Stimulated activated CD4-positive, alpha-beta T cell treated with anti-CD3 and anti-CD28 coated beads, TNF-alpha, amount 100 ng/mL, for 24 hours (primary cell): ENCODE data around the gene WNT3A.

Source experiments
- DNase-seq, 3 experiments: peaks; one replicate each; pipeline ENCODE4 v3.0.0-alpha.2; 2020; ENCODE audit warnings: low read depth in 3 of 3

The WNT3A gene

DNA sequence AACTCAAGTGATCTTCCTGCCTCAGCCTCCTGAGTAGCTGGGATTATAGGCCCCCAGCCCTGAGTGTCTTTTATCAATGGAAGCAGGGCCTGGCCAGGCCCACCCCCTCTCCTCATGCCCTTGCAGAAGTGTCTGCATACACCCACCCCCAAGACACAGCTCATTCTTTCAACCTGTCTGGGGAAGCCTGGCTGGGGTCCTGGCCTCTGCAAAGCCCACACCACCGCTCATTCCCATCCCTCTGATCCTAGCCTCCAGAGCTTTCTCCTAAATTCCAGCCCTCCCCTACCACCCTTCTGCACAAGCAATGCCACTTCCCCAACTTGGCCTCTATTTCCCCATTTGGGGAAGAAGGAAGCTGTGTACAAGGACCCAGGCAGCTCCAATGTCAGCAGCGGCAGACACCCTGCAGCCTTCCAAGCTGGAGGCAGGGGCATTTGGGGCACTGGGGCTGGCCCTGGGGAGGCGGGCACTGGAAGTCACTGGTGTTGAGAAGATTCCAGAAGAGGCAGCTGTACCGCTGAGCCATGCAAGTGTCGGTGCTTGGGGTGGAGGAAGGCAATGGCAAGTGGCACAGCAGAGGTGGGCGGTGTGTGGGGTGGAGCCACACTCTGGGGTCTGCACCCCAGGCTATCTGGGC is 42.0 kb downstream of the WNT3A start:
- DNase-seq = no peak

DNA sequence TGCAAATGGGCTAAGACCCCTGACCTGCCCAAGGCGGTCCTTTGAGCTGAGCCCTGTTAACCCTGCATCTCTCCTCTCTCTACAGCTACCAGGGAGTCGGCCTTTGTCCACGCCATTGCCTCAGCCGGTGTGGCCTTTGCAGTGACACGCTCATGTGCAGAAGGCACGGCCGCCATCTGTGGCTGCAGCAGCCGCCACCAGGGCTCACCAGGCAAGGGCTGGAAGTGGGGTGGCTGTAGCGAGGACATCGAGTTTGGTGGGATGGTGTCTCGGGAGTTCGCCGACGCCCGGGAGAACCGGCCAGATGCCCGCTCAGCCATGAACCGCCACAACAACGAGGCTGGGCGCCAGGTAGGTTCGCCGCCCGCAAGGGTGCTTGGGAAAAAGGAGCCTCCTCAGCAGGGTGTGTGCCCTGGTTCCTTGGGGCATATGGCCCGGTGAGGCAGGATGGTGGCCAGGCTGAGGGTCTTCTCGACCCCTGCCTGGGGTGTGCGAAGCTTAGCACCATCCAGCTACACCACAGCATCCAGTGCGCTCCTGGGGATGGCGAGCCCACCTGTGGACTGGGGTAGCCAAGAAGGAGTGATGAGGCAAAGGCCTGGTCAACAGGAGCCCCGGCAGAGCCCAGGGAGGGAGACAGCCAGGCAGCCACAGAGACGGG is 43.9 kb downstream of the WNT3A start:
- no peak for DNase-seq

DNA sequence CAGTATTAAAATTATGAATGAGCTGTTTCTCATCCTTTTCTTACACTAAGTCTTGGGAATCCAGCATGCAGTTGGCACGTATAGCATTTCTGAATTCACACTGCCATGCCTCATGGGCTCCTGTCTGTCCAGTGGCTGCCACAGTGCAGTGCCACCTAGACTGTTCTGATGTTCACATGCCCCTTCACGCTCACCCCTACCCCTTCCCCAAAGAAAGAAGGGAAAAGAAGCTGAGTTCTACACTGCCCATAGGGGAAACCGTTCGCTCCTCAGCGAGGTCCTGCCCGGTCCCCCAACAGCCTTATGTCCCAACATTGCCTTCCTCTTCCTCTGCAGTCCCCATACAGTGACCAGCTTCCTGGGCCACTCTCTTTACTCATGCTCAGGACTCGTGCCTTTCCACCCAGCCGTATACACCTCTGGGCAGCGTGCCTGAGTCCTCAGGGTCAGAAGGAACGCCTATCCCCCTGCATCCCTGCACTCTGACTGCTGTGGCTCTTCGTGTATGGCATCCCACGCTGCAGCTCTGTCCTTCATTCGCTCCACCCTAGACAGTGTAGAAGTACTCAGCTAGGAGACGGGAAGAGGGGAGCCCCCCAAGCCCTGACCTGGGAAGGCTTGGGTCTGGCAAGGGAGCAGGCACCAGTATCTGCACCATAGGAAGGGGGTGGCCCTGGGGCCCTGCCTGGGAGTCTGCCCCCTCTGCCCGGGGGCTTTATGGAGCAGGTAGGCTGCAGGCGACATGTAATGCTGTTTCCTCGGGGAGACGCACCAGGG is 51.6 kb downstream of the WNT3A start:
- DNase-seq = no peak

DNA sequence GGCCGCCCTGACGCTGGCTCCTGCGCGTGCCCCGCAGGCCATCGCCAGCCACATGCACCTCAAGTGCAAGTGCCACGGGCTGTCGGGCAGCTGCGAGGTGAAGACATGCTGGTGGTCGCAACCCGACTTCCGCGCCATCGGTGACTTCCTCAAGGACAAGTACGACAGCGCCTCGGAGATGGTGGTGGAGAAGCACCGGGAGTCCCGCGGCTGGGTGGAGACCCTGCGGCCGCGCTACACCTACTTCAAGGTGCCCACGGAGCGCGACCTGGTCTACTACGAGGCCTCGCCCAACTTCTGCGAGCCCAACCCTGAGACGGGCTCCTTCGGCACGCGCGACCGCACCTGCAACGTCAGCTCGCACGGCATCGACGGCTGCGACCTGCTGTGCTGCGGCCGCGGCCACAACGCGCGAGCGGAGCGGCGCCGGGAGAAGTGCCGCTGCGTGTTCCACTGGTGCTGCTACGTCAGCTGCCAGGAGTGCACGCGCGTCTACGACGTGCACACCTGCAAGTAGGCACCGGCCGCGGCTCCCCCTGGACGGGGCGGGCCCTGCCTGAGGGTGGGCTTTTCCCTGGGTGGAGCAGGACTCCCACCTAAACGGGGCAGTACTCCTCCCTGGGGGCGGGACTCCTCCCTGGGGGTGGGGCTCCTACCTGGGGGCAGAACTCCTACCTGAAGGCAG is 52.3 kb downstream of the WNT3A start:
- peak in 1 of 3 experiments; percentile 31 for DNase-seq

DNA sequence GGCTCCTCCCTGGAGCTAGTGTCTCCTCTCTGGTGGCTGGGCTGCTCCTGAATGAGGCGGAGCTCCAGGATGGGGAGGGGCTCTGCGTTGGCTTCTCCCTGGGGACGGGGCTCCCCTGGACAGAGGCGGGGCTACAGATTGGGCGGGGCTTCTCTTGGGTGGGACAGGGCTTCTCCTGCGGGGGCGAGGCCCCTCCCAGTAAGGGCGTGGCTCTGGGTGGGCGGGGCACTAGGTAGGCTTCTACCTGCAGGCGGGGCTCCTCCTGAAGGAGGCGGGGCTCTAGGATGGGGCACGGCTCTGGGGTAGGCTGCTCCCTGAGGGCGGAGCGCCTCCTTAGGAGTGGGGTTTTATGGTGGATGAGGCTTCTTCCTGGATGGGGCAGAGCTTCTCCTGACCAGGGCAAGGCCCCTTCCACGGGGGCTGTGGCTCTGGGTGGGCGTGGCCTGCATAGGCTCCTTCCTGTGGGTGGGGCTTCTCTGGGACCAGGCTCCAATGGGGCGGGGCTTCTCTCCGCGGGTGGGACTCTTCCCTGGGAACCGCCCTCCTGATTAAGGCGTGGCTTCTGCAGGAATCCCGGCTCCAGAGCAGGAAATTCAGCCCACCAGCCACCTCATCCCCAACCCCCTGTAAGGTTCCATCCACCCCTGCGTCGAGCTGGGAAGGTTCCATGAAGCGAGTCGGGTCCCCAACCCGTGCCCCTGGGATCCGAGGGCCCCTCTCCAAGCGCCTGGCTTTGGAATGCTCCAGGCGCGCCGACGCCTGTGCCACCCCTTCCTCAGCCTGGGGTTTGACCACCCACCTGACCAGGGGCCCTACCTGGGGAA is 53.0 kb downstream of the WNT3A start:
- peak in 1 of 3 experiments; percentile 75 for DNase-seq

DNA sequence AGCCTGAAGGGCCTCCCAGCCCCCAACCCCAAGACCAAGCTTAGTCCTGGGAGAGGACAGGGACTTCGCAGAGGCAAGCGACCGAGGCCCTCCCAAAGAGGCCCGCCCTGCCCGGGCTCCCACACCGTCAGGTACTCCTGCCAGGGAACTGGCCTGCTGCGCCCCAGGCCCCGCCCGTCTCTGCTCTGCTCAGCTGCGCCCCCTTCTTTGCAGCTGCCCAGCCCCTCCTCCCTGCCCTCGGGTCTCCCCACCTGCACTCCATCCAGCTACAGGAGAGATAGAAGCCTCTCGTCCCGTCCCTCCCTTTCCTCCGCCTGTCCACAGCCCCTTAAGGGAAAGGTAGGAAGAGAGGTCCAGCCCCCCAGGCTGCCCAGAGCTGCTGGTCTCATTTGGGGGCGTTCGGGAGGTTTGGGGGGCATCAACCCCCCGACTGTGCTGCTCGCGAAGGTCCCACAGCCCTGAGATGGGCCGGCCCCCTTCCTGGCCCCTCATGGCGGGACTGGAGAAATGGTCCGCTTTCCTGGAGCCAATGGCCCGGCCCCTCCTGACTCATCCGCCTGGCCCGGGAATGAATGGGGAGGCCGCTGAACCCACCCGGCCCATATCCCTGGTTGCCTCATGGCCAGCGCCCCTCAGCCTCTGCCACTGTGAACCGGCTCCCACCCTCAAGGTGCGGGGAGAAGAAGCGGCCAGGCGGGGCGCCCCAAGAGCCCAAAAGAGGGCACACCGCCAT is 53.8 kb downstream of the WNT3A start:
- DNase-seq = no peak

DNA sequence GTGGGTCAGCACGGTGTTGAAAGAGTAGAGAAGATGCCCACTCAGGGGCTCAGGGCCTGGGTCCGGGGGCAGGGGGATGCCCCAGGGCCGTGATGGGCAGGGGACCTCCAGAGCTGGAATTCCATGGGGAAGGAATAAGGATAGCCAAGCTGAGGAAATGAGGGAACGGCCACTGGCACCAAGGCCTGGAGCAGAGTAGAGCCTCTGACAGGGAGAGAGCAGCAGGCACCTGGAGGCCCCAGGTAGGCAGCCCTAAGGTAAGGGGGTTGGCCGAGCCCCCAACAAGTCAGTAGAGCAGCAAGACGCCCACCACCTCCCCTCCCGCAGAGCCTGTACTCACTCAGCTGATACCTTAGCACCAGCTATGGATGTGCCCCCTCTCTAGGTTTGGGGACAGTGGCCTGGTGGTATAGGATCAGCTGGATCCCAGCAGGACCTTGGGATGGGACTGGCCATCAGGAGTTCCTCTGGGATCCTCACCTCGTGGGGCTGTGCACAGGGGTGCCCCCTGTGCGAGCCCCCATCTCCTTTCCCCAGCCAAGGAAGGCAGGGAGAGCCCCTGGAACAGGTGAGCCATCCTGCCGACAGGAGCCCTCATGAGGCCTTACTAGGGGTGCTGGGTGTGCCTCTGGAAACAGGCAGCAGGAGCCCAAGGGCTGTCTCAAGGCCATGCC is 54.8 kb downstream of the WNT3A start:
- no peak for DNase-seq

DNA sequence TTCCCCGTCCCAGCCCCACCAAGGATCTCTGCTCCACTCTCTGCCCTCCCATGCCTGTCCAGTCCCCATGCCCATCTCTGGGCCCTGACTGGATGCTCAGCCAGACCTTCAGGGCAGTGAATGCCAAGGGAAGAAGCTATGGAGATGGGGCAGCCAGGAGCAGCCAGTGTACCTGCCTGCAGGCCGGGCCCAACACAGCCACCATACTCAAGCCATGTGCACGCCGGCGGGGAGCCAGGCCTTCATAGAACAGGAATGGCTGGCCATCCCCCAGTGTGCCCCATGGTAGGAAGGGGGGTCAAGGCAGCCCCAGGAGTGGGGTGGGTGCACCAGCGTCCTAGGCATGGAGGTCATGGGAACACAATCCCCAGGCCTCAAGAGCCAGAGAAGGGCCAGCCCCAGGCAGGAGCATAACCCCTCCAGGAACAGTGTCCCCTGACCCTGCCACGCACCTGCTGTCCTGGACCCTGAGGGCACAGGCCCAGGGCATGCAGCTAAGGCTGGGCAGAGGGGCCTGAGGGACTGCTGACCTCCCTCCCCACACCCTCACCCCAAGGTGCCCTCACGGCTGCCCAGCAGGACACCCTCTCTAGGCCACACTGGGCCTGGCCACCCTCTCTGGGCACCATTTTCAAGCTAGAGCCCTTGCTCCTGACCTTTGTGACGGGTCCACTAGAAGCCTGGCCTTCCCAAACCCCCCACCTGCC is 55.4 kb downstream of the WNT3A start:
- DNase-seq = no peak

DNA sequence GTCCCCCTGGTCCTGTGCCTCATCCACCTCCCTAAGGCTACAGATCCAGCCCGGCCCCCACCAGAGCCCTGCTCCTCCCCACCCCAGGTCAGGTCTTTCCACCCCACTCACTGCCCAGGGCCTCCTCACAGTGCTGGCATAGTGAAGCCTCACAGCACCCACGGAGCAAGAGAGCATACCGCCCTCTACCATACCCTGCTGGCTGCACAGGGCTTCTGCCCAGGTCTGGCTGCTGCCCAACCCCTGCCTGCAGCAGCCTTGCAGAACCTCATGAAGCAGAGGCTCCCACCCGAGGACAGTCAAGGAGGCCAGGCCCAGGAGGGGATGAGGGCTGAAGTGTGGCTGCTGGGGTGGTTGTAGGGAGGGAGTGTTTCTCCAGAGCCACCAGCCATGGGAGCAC is 56.0 kb downstream of the WNT3A start:
- no peak for DNase-seq

DNA sequence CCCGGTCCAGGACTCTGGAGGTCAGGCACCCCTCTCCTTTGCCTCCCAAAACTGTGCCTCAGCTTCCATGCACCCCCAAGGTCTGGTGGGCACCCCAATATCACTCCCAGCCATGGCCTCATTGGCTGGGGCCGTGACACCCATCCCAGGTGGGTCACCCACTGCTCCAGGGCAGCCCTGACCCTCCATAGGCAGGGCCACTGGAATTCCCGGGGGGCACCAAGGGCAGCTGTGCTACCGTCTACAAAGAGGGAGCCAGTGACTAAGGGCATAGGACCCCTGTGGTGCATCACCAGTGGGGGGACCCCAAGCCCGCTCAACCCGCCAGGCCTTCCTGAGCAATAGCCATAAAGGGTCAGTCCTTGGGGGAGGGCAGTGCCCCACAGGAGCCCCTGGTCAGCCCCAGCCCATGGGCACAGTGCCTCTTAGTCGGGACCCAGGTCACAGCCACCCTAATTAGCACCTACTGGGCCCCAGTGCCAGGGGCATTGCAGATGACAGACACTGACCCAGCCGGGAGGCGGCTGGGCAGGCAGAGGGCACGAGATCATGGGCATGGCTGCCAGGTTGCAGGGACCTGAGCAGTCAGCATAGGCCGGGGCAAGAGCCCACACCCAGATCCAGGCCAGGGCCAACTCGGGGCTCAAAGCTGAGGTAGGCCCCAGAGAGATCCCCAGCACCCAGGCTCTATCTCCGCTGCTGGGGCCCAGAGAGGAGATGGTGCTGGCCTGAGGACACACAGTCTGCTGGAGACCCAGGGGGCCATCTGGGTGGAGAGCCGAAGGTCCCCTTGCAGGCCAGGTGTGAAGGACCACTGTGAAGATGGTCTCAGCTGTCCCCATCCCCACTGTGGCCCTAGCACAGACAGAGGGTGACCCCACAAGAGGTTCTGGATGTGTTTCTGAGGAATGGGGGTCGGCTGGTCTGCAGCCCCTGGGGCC is 56.7 kb downstream of the WNT3A start:
- no peak for DNase-seq

DNA sequence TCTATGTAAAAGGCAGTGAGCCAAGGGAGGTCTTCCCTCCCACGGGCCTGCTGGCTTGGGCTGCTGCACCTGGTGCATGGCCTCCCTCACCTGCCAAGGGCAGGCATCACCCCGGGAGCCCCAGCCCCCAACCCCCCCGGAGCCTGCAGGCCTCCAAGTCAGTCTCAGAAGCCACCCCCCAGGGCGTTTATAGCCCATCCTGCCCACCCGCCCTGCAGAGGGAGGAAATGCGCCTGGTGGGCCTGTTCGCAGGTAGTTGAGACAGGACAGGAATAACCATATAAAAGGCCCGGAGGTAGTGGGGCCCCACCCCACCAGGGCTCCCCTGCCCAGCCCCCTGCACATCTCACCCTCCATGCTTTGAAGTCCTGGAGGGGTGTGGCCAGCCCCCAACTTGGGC is 57.5 kb downstream of the WNT3A start:
- DNase-seq = no peak

DNA sequence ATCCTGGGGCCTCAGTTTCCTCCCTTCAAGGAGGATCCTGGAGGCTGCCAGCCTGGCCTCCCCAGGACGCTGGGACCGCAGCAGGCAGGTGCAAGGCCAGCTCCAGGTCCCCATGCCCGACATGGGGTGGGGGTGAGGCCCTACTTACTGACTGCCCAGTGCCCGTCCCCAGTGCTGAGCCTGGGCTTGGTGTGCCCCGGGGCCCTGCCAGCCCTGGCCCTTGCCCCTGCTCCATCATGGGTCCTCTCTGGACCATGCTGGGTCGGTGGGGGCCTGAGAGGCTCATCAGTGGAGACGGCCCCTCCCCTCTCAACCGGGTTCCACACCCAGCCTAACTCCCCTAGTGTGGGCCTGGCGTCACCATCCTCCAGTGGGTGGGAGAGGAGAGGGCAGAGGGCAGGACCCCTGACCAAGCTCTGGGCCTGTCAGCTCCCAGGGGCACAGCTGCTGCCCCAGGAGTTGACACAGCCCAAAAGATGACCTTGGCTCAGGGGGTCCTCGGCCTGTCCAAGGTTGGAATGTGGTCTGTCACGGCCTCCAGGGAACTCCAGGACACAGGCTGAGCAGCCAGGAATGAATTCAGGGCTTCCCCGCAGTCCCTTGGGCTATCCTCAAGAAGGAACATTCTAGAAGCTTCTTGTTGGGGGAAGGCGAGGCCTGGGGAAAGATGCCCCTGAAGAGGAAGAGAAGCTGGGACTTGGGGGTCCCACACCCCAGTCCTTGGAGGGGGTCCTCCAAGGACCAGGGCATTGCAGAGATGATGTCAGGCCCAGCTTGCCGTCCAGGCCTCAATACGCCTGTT is 58.1 kb downstream of the WNT3A start:
- DNase-seq = no peak

DNA sequence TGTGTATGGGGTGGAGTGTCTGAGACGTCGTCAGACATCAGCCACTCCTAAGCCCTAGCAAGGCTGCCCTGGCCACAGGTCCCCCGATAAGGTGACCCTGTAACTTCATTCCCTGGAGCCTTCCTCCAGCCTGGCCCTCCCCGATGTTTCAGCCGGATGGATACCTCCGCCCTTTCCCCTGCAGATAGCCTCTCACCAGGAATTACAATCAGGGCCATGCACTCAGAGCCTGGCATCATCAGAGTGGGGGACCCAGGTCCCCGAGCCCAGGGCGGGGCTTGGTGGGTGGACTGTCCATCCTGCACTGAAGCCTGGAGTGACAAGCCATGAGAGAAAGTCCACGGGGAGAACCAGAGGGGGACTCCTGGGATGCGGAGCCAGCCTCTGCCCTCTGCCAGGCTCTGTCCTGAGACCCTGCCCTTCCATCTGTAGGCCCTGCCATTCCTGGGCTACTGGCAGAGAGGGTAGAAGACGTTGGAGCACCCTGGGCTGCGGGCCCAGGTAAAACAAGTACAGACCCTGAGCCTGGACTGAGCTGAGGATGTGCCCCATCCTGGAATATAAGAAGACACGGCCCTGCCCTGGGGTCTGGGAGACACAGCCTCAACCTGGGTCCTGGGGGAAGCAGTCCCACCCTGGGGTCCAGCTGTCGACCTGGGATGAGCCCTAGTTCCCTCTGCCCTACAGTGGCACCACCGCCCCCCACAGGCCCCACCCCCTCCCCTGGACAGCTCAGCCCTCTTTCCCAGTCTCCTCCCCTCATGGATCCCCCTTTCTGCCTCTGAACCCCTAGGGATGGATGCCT is 58.9 kb downstream of the WNT3A start:
- no peak for DNase-seq

DNA sequence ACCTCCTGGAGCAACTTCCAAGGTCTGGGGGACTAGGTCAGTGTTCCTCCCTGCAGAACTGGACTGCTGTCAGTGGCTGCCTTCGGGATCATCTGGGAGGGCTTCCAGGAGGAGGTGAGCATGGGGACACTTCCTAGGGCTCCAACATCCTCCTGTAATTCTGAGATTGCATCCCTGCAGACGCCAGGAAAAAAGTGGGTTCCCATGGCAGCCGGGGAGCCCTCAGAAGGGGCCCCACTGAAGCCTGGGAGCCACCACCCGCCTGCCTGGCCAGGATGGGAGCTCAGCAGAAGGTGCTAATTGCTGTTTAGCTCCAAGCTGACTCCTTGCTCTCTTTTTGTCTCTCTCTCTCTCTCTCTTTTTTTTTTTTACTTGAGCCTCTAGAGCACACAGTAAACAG is 59.6 kb downstream of the WNT3A start:
- DNase-seq = no peak

DNA sequence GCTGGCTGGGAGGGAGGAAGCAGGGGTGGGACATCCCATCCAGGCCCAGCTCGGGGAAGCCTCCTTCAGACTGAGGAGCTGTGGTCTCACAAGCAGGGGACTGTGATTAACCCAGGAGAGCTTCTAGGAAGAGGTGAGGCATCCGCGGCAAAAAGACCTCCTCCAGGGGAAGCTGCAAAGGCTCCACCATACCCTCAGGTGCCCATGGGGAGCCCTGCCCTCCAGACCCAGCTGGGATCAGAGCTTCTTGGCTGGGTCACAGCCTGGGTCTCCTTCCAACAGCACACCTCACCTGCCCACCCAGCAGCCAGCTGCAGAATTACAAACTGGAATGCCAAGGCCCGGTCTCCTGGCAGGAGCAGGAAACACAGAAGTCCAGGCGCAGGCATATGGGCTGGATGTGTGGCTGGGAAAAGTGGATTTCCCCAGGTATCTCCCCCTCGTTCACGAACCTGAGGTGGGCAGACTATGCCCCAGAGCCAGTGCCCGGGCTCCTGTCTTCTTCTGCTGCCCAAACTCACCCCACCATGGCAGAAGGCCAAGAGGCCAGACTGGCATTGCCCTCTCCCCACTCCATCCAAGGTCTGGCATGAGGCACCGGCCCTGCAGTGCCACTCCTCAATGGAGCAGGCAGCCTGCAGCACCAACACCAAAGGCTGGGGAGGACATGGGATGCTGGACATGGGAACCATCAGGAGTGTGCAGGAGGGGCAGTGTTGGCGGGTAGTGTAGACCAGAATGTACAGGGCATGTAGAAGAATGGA is 60.3 kb downstream of the WNT3A start:
- DNase-seq = no peak

DNA sequence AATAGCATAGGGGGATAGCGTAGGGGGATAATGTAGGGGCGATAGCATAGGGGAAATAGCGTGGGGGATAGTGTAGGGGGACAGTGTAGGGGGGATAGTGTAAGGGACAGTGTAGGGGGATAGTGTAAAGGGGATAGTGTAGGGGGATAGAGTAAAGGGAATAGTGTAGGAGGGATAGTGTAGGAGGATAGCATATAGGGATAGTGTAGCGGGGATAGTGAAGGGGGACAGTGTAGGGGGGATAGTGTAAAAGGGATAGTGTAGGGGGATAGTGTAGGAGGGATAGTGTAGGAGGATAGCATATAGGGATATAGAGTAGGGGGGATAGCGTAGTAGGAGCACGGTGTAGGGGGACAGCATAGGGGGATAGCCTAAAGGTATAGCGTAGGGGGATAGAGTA is 61.6 kb downstream of the WNT3A start:
- no peak for DNase-seq
